GM21619 (cell line): ENCODE results near the gene FAM193B.

ENCODE experiments used
- ATAC-seq: cut with Tn5 transposase; IDR thresholded peaks from one replicate; pipeline ENCODE4 v1.9.1; 2021; ENCODE audit not compliant: unreplicated experiment

Gene FAM193B

DNA sequence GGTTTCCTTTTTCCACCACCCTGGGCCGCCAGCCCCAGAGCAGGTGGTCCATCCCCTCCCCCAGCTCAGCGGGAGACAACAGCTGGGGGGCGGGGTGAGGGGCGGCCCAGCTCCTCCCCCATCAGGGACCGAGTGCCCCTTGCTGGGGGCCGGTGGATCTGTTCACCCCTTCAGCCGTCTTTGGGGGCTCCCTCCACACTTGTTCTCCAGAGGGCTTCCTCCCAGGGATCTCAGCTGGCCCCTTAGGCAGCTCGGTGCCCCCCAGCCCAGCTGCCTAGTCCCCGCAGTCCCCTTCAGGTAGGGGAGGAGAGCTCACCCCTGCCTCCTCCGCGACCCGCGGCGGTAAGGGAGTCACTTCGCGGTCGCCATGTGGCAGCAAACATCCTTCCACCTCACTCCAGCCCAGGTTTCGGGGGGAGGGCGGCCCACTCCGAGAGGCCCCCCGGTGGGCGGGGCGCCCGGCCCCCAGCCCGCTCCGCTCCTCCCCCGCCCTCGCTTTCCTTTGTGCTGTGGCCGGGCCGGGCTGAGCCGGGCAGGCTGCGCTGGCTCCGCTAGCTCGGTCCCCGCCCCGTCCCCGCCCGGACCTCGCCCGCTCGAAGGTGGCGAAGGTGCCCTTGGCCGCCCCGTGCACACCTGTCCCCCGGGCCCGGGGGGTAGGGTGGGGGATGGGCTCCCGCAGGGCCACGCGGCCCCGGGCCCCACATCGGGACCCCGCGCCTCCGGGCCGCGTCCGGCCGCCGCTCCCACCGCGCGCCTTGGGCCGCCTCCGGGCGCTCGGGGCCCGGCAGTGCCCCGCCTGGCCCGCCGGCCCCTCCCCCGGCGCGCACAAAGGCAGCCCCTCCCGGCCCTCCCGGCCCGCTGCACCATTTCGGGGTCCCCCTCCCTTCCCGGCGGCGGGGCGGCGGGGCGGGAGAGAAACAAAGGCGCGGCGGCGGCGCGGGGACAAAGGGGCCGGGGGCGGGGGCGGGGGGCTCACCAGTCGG is 81.6 kb downstream of the FAM193B start:
- peak; percentile 49 for ATAC-seq

DNA sequence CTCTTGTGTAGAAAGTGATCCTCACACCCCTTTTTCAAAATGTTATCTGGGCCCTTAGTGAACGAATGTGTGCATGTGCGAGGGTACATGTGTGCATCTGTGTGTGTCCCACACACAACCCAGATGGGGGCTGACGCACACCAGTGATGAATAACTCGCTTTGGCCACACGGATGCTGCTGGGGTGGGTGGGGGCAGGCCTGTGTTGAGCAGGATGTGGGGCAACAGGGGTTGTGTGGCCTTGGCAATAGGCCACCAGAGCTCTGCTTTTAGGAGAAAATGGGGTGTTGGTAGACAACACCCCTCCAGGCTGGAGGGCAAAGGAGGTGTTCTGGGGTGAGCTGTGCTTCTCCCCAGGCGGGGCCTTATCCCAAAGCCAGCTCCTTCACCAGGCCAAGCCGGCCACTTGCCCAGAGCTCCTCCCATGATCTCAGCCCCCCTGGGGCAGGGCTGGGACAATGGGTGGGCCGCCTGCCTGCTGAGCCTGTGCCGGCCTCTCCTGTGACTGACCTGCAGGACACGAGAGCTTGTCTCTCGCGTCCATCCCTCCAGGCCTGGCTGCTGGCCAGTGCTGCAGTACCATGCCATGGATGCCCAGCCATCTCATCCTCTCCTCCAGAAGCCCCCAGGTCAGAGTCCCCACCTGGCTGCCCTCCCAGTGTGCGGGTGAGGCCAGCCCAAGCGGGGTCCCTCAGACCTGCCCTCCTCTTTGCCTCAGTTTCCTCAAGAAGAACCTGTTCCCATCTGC is 82.6 kb downstream of the FAM193B start:
- ATAC-seq = no peak

DNA sequence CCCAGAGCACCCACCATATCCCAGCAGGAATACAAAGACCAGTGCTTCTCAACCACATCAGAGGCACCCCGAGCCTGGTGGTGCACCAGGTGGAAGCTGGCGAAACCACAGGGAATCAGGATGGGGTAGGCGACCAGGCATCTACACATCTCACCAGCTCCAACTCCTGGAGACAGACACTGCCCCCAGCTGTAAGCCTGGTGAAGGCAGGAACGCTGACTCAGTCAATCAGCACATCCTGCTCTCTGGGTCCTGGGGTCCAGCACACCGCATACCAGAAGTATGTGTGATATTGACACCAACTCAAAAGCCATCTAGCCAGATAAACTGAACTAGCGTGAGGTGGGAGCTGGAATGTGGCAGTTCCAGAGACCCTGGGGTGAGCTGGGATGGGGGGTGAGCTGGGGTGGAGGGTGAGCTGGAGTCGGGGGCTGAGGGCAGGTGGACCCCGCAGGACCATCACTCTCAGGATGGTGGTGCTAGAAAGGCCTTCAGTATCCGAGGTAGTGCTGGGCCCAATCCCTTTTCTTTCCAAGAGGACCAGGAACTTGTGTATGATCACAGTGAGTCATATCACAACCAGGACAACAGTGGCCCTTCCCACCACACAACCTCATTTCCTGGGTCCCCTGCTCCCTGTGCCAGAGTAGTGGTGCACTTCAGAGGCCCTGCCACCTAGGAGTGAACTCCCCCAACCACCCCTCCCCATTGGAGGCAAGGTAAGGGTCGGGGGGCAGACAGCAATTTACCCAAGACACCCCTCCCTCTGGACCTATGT is 83.4 kb downstream of the FAM193B start:
- no peak for ATAC-seq
